Mononuclear cell (primary cell): Measurements from ENCODE around the gene CRYBG3. TPM values are rescaled to one million over a fixed set of nuclear protein-coding genes. Genes with fewer than 3 reads are reported as not detected.

Experiments
- H3K27me3 ChIP-seq: 2 replicates; pipeline ENCODE4 v1.6.0; 2011; ENCODE audit warnings: low read length, control low read depth; ENCODE audit not compliant: insufficient read depth
- H3K4me1 ChIP-seq: 2 replicates; pipeline ENCODE4 v1.5.1; 2011; ENCODE audit warnings: mild to moderate bottlenecking, low read length, control low read depth; ENCODE audit not compliant: insufficient read depth
- H3K4me3 ChIP-seq: 2 replicates; pipeline ENCODE4 v1.5.1; 2011; ENCODE audit warnings: mild to moderate bottlenecking, low read length, moderate library complexity
- H3K9me3 ChIP-seq: 2 replicates; pipeline ENCODE4 v1.5.1; 2011; ENCODE audit warnings: low read depth, mild to moderate bottlenecking, control low read depth, low read length
- total RNA-seq: library from RNA; depleted of rRNA; stranded (reverse); fragments of >200 nt; gene quantifications from one replicate; pipeline ENCODE4 v1.2.3, GENCODE V29; 2012

Gene CRYBG3
- total RNA-seq, 1 donor, result 5.6 TPM

DNA sequence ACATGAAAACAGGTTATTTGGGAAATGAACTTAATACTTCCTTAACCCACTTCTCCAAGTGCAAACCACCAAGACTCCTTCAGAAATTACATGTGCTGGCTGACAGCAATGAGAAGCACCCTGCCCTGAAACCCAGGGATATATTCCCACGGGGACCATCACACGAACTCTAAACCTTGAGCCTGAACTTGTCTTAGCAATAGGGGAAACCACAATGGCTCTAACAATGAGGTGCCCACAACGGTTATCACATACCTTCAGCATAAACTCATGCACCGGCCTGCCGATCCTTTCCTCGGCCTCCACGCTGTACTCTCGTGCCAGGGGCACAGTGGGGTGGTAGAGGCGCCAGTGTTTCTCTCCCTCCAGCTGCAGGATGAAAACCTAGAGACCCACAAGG, 137.0 kb downstream of the CRYBG3 start:
- Histone ChIP-seq H3K4me3 (no peak overlapping the region), H3K9me3 (no peaks in the 10 kb centered on the region), H3K4me1 (peaks cover 19% of the 10 kb centered on the region), H3K27me3 (no peaks in the 10 kb centered on the region)

DNA sequence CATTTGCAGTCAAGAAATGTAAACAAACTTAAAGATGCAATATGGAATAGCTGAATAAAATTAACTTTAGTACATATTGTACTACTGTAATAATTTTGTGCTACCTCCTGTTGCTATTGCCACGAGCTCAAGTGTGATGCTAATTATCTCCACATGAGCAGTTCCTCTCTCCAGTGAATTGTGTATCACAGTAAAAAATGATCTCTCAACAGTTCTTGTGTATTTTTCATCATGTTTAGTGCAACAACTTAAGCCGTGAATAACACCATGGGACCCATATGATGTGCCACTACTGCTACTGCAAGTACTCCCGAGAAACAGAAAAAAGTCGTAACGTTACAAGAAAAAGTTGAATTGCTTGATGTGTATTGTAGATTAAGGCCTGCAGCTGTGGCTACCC, 138.1 kb downstream of the CRYBG3 start:
- Histone ChIP-seq H3K4me3 (no peak overlapping the region), H3K9me3 (no peaks in the 10 kb centered on the region), H3K27me3 (no peaks in the 10 kb centered on the region), H3K4me1 (peaks cover 10% of the 10 kb centered on the region)

- no peaks in the 10 kb centered on the region for H3K27me3 ChIP-seq
- no peaks in the 10 kb centered on the region for H3K9me3 ChIP-seq
- H3K4me3 ChIP-seq, result no peak overlapping the region
- peaks cover 9% of the 10 kb centered on the region for H3K4me1 ChIP-seq
These were observed 138.7 kb downstream of the CRYBG3 start for GRCh38 chr3:97960551-97960950.

DNA sequence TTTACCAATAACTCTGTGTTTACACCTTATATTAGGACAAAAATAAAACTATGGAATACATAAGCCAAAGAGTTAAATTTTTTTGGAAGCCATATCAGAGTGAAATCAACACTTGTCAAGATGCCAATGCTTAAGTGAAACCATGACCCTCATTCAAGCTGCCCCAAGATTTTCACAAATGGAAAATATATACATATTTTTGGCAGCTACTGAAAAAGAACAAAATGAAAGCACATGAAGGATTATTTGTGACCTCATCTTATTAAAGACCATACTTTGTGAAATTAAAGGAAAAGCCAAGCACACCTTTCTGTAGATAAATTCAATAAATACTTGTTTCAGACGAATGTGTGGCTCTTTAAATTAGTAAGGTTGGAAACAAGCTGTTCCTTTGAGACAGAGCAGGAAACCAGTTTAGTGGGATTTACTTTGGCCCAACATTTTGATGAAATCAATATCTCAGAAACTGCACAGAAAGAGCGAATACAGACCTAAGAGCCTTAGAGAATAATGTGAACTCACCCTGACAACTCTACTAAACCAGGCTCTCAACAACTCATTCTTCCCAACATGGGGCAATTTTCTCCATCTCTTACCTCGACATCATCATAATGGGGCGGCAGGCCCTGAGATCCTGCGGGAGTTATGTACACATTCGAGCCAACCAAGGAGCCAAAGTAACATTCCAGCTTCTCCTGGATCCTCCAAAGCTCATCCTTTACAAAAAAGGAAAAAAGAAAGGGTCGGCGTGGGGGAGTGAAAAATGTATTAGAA, 139.4 kb downstream of the CRYBG3 start:
- Histone ChIP-seq H3K4me3 (no peak overlapping the region), H3K27me3 (no peaks in the 10 kb centered on the region)

GRCh38 chr3:97967966-97968365, 146.2 kb downstream of the CRYBG3 start:
- Histone ChIP-seq H3K9me3 (no peaks in the 10 kb centered on the region), H3K27me3 (no peaks in the 10 kb centered on the region), H3K4me3 (no peak overlapping the region), H3K4me1 (peaks cover 27% of the 10 kb centered on the region)

More for the DNA sequence above, 139.4 kb downstream of the CRYBG3 start:
- Histone ChIP-seq H3K4me1 (peaks cover 9% of the 10 kb centered on the region), H3K9me3 (no peaks in the 10 kb centered on the region)

GRCh38 chr3:97968376-97968775, 146.6 kb downstream of the CRYBG3 start:
- H3K9me3 ChIP-seq, result no peaks in the 10 kb centered on the region
- no peak overlapping the region for H3K4me3 ChIP-seq
- no peaks in the 10 kb centered on the region for H3K27me3 ChIP-seq
- peaks cover 25% of the 10 kb centered on the region for H3K4me1 ChIP-seq

DNA sequence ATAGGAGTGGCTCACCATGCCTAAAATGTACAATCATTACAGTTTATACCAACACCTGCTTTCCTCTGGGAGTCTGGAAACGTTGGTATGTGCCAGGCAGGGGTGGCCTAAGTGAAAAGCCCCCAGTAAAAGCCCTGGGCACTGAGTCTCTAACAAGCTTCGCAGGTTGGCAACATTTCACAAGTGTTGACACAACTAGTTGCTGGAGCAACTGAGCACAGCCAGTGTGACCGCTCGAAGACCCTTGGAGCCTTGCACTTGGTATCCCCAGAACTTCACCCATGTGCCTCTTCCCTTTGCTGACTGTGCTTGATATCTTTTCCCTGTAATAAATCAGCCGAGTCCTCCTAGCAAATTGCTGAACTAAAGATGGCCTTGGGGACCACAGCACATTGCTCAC, 147.7 kb downstream of the CRYBG3 start:
- Histone ChIP-seq H3K9me3 (no peaks in the 10 kb centered on the region), H3K4me3 (no peak overlapping the region), H3K4me1 (peaks cover 30% of the 10 kb centered on the region), H3K27me3 (no peaks in the 10 kb centered on the region)

DNA sequence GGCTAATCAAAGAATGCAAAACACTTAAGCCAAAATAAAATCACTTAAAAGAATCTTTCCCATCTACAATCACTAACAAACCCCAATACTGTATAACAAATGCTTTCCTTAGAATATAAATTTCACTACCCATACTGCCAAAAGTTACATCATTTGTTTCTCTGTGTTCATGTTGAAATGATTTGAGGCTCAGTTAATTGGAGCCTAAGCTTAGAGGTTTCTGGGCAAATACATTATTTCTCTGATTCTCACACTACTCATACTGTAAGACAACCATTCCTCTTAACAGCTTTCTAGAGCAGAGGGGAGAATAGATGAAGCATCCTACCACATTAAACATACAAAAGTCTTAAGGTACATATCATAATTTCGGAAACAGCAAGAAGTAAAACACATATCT, 148.3 kb downstream of the CRYBG3 start:
- peaks cover 30% of the 10 kb centered on the region for H3K4me1 ChIP-seq
- H3K9me3 ChIP-seq, result no peaks in the 10 kb centered on the region
- H3K4me3 ChIP-seq, result no peak overlapping the region
- no peaks in the 10 kb centered on the region for H3K27me3 ChIP-seq

DNA sequence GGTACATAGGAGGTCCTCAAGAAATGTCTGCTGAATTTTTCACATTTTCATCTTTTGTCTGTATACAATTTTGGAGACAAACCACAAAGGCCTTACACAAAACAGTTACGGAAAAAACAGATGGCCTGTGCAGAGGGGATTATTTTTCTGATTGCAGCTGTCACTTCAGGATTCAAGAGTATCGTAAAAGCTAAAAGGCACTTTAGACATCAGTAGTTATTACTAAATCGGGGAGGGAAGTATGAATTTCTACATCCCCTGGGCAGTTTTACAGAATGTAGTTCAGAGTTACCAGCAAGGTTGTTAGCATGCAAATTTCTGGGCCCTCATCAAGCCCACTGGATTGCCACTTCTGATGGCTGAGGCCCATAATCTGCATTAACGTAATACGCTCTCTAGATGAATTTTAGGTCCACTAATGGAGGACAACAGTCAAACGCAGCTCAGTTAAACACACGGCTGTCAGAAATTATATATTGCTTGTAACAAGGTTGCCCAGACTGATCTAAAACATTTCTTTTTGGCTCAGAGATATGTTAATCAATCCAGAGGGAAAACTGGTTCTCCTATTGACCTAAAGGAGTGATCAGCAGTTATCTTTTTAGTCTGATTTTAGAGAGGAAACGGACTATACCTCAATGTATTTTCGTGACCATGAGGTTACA, 149.3 kb downstream of the CRYBG3 start:
- no peaks in the 10 kb centered on the region for H3K9me3 ChIP-seq
- peak overlapping the region; percentile 55 for H3K4me3 ChIP-seq

GRCh38 chr3:97971679-97972567, 150.1 kb downstream of the CRYBG3 start, which contains the start of gene RIOX2:
Gene RIOX2, minus strand, starts transcription at chr3:97972431. Its CDS starts 4,838 bp downstream, at chr3:97967593.
- H3K4me3 ChIP-seq, result peak within 1 kb of the TSS; percentile 55
- H3K27me3 ChIP-seq, result no peaks in the 10 kb centered on the region
- no peaks in the 10 kb centered on the region for H3K9me3 ChIP-seq
- peaks cover 30% of the 10 kb centered on the region for H3K4me1 ChIP-seq

More for the DNA sequence above, 149.3 kb downstream of the CRYBG3 start:
- Histone ChIP-seq H3K4me1 (peaks cover 30% of the 10 kb centered on the region), H3K27me3 (no peaks in the 10 kb centered on the region)

DNA sequence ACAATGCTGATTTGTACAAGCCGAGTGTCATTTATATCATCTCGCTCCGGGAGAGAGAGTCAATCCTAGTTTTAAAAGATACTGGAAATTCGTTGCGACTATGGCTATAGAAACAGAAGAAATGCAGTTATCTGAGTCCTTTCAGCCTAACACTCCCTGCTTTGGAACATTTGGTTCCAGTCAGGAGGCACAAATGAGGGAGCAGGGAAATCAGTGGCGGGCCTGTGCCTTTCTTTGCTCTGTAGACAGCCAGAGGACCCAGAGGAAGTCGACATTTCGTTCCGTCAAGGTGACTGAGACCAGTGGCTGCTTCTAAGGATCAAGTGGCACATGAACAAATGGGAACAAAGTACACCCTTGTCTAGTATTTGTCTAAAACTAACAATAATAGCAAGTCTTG, 151.2 kb downstream of the CRYBG3 start:
- no peak overlapping the region for H3K4me3 ChIP-seq
- H3K9me3 ChIP-seq, result no peaks in the 10 kb centered on the region

GRCh38 chr3:97974996-97975395, 153.2 kb downstream of the CRYBG3 start:
- H3K4me1 ChIP-seq, result peaks cover 24% of the 10 kb centered on the region
- H3K9me3 ChIP-seq, result no peaks in the 10 kb centered on the region
- H3K27me3 ChIP-seq, result no peaks in the 10 kb centered on the region
- H3K4me3 ChIP-seq, result no peak overlapping the region

More for the DNA sequence above, 151.2 kb downstream of the CRYBG3 start:
- H3K4me1 ChIP-seq, result peaks cover 30% of the 10 kb centered on the region
- H3K27me3 ChIP-seq, result no peaks in the 10 kb centered on the region

DNA sequence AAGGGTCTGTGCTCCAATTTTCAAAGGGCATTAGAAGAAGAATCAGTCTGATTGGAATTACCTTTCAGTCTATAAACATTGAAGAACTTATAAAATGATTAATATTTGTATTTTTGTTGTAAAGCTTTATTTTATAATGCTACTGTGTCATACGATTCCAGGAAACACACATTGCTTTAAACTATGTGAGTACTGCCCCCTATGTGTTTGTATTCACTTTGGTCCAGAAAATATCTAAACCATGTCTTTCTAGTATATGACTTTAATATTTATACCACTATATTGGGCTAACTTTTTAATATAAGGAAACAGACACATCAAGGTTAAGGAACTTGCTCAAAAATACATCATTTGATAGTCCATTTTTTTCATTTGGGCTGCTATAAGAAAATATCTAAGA, 153.7 kb downstream of the CRYBG3 start:
- H3K4me1 ChIP-seq, result peaks cover 24% of the 10 kb centered on the region
- H3K9me3 ChIP-seq, result no peaks in the 10 kb centered on the region
- H3K27me3 ChIP-seq, result no peaks in the 10 kb centered on the region
- H3K4me3 ChIP-seq, result no peak overlapping the region

DNA sequence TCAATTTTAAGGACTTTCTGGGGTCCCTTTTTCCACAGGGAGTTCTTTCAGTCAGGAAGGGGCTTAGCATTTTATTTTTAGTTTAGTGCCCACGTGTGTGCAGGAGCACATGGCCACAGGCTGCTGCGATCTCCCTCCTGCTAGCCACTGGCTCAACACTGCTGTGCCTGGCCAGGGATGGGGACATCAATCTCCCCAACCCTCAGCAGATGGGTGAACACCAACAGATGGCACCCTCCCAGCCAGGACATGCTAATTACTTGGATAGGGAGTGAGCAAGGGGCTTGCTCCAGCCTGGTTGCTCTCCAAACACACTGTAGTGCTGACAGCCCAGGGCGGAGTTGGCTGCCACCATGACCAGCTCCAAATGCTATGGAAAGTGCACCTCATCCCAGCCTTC, 157.8 kb downstream of the CRYBG3 start:
- Histone ChIP-seq H3K4me1 (no peaks in the 10 kb centered on the region), H3K4me3 (no peak overlapping the region), H3K27me3 (no peaks in the 10 kb centered on the region), H3K9me3 (no peaks in the 10 kb centered on the region)

DNA sequence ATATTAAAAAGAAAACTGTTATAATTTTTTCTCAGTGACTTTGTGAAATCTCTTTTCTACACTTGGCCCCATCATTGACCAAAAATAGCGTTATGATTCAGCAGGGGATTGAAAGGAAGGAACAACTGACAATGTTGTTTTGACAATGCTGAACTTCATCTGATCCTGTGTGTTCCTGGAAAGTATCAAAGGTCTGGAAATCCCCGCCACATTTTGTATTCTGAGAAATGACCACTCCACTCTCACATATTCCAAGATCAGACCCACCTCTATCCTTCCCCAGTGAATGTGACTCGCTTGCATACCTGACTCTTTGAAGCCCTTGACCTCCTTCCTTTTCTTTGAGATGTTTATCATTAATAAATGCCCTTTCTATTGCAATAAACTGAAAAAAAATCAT, 160.1 kb downstream of the CRYBG3 start:
- no peaks in the 10 kb centered on the region for H3K9me3 ChIP-seq
- no peaks in the 10 kb centered on the region for H3K27me3 ChIP-seq
- no peaks in the 10 kb centered on the region for H3K4me1 ChIP-seq
- no peak overlapping the region for H3K4me3 ChIP-seq
